Panc1 (cell line): ENCODE data around the gene ADPRH. TPM values are rescaled to one million over a fixed set of nuclear protein-coding genes. Genes with fewer than 3 reads are reported as not detected.

Experiments used
- ATAC-seq: fragments of 200-7000 bp; cut with Tn5 transposase; 2 replicates; pipeline ENCODE4 v1.9.1; 2020; ENCODE audit warnings: mild to moderate bottlenecking, moderate library complexity
- BruUV-seq: library from RNA; stranded (reverse); fragments of 400-500 nt; replicated peaks from 2 replicates; lab custom pipeline; 2021; lab: Mats Ljungman, UMichigan
- CTCF ChIA-PET: fragments of 300-600 bp; sonication (Branson Sonifier 250); formaldehyde crosslinking; loops from one replicate; lab custom pipeline; 2022; ENCODE audit warnings: antibody characterized with exemption; lab: Charles Lee
- POLR2A ChIA-PET: fragments of 300-600 bp; sonication (Branson Sonifier 250); formaldehyde crosslinking; loops from one replicate; lab custom pipeline; 2022; ENCODE audit warnings: antibody characterized with exemption; lab: Charles Lee
- DNase-seq: peaks from one replicate; pipeline ENCODE4 v3.0.0-alpha.2; 2010; ENCODE audit warnings: low read depth, low spot score
- H3K27ac ChIP-seq: 2 replicates; pipeline ENCODE4 v1.5.1; 2011; ENCODE audit warnings: mild to moderate bottlenecking, low read length, inconsistent platforms
- H3K27me3 ChIP-seq: fragments of 200-500 bp; sonication (Bioruptor generic); 2 replicates; pipeline ENCODE4 v1.6.0; 2014; ENCODE audit warnings: low read length, inconsistent platforms; ENCODE audit not compliant: control insufficient read depth, insufficient read depth
- H3K36me3 ChIP-seq: fragments of 200-500 bp; sonication (Bioruptor generic); 2 replicates; pipeline ENCODE4 v1.5.1; 2014; ENCODE audit warnings: inconsistent platforms, mild to moderate bottlenecking, low read length, moderate library complexity; ENCODE audit not compliant: control insufficient read depth, insufficient read depth
- H3K4me1 ChIP-seq: 2 replicates; pipeline ENCODE4 v1.5.1; 2011; ENCODE audit warnings: inconsistent platforms, mild to moderate bottlenecking, low read length, moderate library complexity; ENCODE audit not compliant: control insufficient read depth, insufficient read depth
- H3K4me3 ChIP-seq, 2 experiments: 2 replicates each; pipeline ENCODE4 v1.5.1; 2011 to 2012; ENCODE audit warnings: low read depth in 2 of 2, low read length in 2 of 2, mild to moderate bottlenecking in 2 of 2, inconsistent platforms in 1 of 2, moderate library complexity in 1 of 2
- H3K9me3 ChIP-seq: fragments of 200-500 bp; sonication (Bioruptor generic); 2 replicates; pipeline ENCODE4 v1.5.1; 2014; ENCODE audit warnings: low read depth, mild to moderate bottlenecking, inconsistent platforms, low read length, moderate library complexity; ENCODE audit not compliant: control insufficient read depth, insufficient read depth
- CTCF ChIP-seq: fragments of 450-650 bp; IDR thresholded peaks from 2 replicates; pipeline ENCODE4 v1.5.1; 2017; ENCODE audit warnings: mild to moderate bottlenecking
- POLR2AphosphoS5 ChIP-seq: IDR thresholded peaks from 2 replicates; pipeline ENCODE4 v1.6.1; 2012; ENCODE audit warnings: mild to moderate bottlenecking, low read depth, low read length, moderate library complexity
- REST ChIP-seq, 2 experiments: IDR thresholded peaks; 2 replicates each; pipeline ENCODE4 v1.6.1; 2011 to 2012; ENCODE audit warnings: low read depth in 2 of 2, control low read depth in 1 of 2, low read length in 1 of 2, mild to moderate bottlenecking in 1 of 2, moderate library complexity in 1 of 2; ENCODE audit not compliant: insufficient read depth in 1 of 2
- SIN3A ChIP-seq: IDR thresholded peaks from 2 replicates; pipeline ENCODE4 v1.6.1; 2012; ENCODE audit warnings: low read depth, mild to moderate bottlenecking, low read length, moderate library complexity, borderline replicate concordance; ENCODE audit not compliant: insufficient read depth
- TCF7L2 ChIP-seq: IDR thresholded peaks from 2 replicates; pipeline ENCODE4 v1.6.1; 2011; ENCODE audit warnings: mild to moderate bottlenecking, low read depth, low read length, inconsistent platforms
- in situ Hi-C: cut with HindIII; loops from 2 replicates; pipeline ENCODE4 v1.10.0; 2016; ENCODE audit warnings: low sequenced_read_pairs, low pct_unique_long_range_greater_than_20kb
- intact Hi-C: fragments of 100-400 bp; cut with micrococcal nuclease; formaldehyde crosslinking; loops from one replicate; pipeline ENCODE4 v1.10.0; 2022; ENCODE audit not compliant: unreplicated experiment
- total RNA-seq: library from RNA; stranded (reverse); gene quantifications from one replicate; pipeline ENCODE4 v1.2.1, GENCODE V29; 2021; ENCODE audit not compliant: unreplicated experiment

Gene ADPRH
- total RNA-seq, 1 experiment from 2014 or later, result 7.8 TPM

- peaks cover 10% of the 10 kb centered on the region for H3K27me3 ChIP-seq
- H3K27ac ChIP-seq, result no peak overlapping the region
- ChIA-PET CTCF (no interaction called here), POLR2A (no interaction called here)
- no peak for ATAC-seq
- no peak for DNase-seq
- no peaks in the 10 kb centered on the region for H3K36me3 ChIP-seq
- no peaks in the 10 kb centered on the region for H3K9me3 ChIP-seq
- in situ Hi-C loops (no loop called here), intact Hi-C loops (no loop called here)
- no peaks in the 10 kb centered on the region for H3K4me1 ChIP-seq
- H3K4me3 ChIP-seq, result no peak overlapping the region
- BruUV-seq, result no TSS peak
- TF ChIP-seq POLR2AphosphoS5, result no peak
- TF ChIP-seq TCF7L2, result no peak
- no peak for TF ChIP-seq REST (IDR thresholded peaks at IDR 0.05; ENCODE audit: insufficient read depth in 1 of 2, low read depth in 2 of 2, low read length in 1 of 2)
- TF ChIP-seq CTCF, result no peak
- TF ChIP-seq SIN3A, result no peak
These were observed 17.1 kb downstream of the ADPRH start for GRCh38 chr3:119596398-119596797.

GRCh38 chr3:119597548-119598288 is 18.4 kb downstream of the ADPRH start, which contains the start of gene PLA1A:
Gene PLA1A (plus strand): TSS chr3:119597885. CDS start chr3:119597914, 29 bp downstream.
- ChIA-PET CTCF (no interaction called here), POLR2A (no interaction called here)
- DNase-seq (no peak), ATAC-seq (no peak)
- in situ Hi-C loops (no loop called here), intact Hi-C loops (no loop called here)
- H3K36me3 ChIP-seq, result no peaks in the 10 kb centered on the region
- BruUV-seq, result no TSS peak
- peaks cover 6% of the 10 kb centered on the region for H3K27me3 ChIP-seq
- no peak for TF ChIP-seq POLR2AphosphoS5
- no peak for TF ChIP-seq SIN3A
- no peak for TF ChIP-seq TCF7L2
- TF ChIP-seq CTCF, result no peak
- no peak for TF ChIP-seq REST (IDR thresholded peaks at IDR 0.05; ENCODE audit: insufficient read depth in 1 of 2, low read depth in 2 of 2, low read length in 1 of 2)
- no peaks in the 10 kb centered on the region for H3K9me3 ChIP-seq
- H3K4me3 ChIP-seq, result no peak within 1 kb of the TSS
- no peak within 1 kb of the TSS for H3K27ac ChIP-seq
- H3K4me1 ChIP-seq, result no peaks in the 10 kb centered on the region
